Panc1 (cell line): Measurements from ENCODE around the gene SOX9. TPM values are rescaled to one million over a fixed set of nuclear protein-coding genes. Genes with fewer than 3 reads are reported as not detected.

Experiments used
- ATAC-seq: fragments of 200-7000 bp; cut with Tn5 transposase; 2 replicates; pipeline ENCODE4 v1.9.1; 2020; ENCODE audit warnings: mild to moderate bottlenecking, moderate library complexity
- BruUV-seq: library from RNA; stranded (reverse); fragments of 400-500 nt; replicated peaks from 2 replicates; lab custom pipeline; 2021; lab: Mats Ljungman, UMichigan
- CTCF ChIA-PET: fragments of 300-600 bp; sonication (Branson Sonifier 250); formaldehyde crosslinking; loops from one replicate; lab custom pipeline; 2022; ENCODE audit warnings: antibody characterized with exemption; lab: Charles Lee
- POLR2A ChIA-PET: fragments of 300-600 bp; sonication (Branson Sonifier 250); formaldehyde crosslinking; loops from one replicate; lab custom pipeline; 2022; ENCODE audit warnings: antibody characterized with exemption; lab: Charles Lee
- DNase-seq: peaks from one replicate; pipeline ENCODE4 v3.0.0-alpha.2; 2010; ENCODE audit warnings: low read depth, low spot score
- H3K27ac ChIP-seq: 2 replicates; pipeline ENCODE4 v1.5.1; 2011; ENCODE audit warnings: mild to moderate bottlenecking, low read length, inconsistent platforms
- H3K27me3 ChIP-seq: fragments of 200-500 bp; sonication (Bioruptor generic); 2 replicates; pipeline ENCODE4 v1.6.0; 2014; ENCODE audit warnings: low read length, inconsistent platforms; ENCODE audit not compliant: control insufficient read depth, insufficient read depth
- H3K36me3 ChIP-seq: fragments of 200-500 bp; sonication (Bioruptor generic); 2 replicates; pipeline ENCODE4 v1.5.1; 2014; ENCODE audit warnings: inconsistent platforms, mild to moderate bottlenecking, low read length, moderate library complexity; ENCODE audit not compliant: control insufficient read depth, insufficient read depth
- H3K4me1 ChIP-seq: 2 replicates; pipeline ENCODE4 v1.5.1; 2011; ENCODE audit warnings: inconsistent platforms, mild to moderate bottlenecking, low read length, moderate library complexity; ENCODE audit not compliant: control insufficient read depth, insufficient read depth
- H3K4me3 ChIP-seq, 2 experiments: 2 replicates each; pipeline ENCODE4 v1.5.1; 2011 to 2012; ENCODE audit warnings: low read depth in 2 of 2, low read length in 2 of 2, mild to moderate bottlenecking in 2 of 2, inconsistent platforms in 1 of 2, moderate library complexity in 1 of 2
- H3K9me3 ChIP-seq: fragments of 200-500 bp; sonication (Bioruptor generic); 2 replicates; pipeline ENCODE4 v1.5.1; 2014; ENCODE audit warnings: low read depth, mild to moderate bottlenecking, inconsistent platforms, low read length, moderate library complexity; ENCODE audit not compliant: control insufficient read depth, insufficient read depth
- POLR2AphosphoS5 ChIP-seq: IDR thresholded peaks from 2 replicates; pipeline ENCODE4 v1.6.1; 2012; ENCODE audit warnings: mild to moderate bottlenecking, low read depth, low read length, moderate library complexity
- SIN3A ChIP-seq: IDR thresholded peaks from 2 replicates; pipeline ENCODE4 v1.6.1; 2012; ENCODE audit warnings: low read depth, mild to moderate bottlenecking, low read length, moderate library complexity, borderline replicate concordance; ENCODE audit not compliant: insufficient read depth
- TCF7L2 ChIP-seq: IDR thresholded peaks from 2 replicates; pipeline ENCODE4 v1.6.1; 2011; ENCODE audit warnings: mild to moderate bottlenecking, low read depth, low read length, inconsistent platforms
- in situ Hi-C: cut with HindIII; loops from 2 replicates; pipeline ENCODE4 v1.10.0; 2016; ENCODE audit warnings: low sequenced_read_pairs, low pct_unique_long_range_greater_than_20kb
- intact Hi-C: fragments of 100-400 bp; cut with micrococcal nuclease; formaldehyde crosslinking; loops from one replicate; pipeline ENCODE4 v1.10.0; 2022; ENCODE audit not compliant: unreplicated experiment
- total RNA-seq: library from RNA; stranded (reverse); gene quantifications from one replicate; pipeline ENCODE4 v1.2.1, GENCODE V29; 2021; ENCODE audit not compliant: unreplicated experiment
- TF ChIP-seq, protein P1 (sequence below): fragments of 450-650 bp; IDR thresholded peaks from 2 replicates; pipeline ENCODE4 v1.5.1; 2017; ENCODE audit warnings: mild to moderate bottlenecking
- TF ChIP-seq, protein P2 (sequence below), 2 experiments: IDR thresholded peaks; 2 replicates each; pipeline ENCODE4 v1.6.1; 2011 to 2012; ENCODE audit warnings: low read depth in 2 of 2, control low read depth in 1 of 2, low read length in 1 of 2, mild to moderate bottlenecking in 1 of 2, moderate library complexity in 1 of 2; ENCODE audit not compliant: insufficient read depth in 1 of 2

Gene SOX9
- total RNA-seq, 1 experiment from 2014 or later, result 79.5 TPM

DNA sequence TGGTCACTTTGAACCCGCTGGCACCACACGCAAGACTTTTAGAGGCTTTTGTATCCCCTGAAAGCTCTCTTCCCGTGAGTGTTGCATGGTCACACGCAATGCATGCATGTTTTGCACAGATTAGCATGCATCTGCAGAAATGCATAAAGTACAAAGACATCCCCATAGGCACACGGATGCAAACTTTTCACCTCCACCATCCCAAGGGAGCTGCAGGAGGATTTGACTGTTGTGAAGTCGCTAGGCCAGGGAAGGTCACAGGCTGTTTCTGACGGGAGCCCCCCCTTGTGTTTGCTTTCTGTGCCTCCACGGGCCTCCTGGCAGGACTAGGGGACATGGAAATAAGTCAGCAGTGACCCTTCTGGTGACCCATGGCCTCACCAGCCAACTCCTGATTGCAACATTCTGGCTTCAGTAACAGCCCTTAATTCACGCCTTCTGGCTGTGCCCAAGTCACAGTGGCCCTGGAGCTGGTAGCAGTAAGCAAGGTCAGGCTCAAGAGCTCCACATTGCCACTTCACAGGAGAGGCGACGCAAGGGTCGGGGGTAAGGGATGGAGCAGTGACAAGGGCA lies 45.1 kb downstream of the SOX9 start:
- Histone ChIP-seq H3K4me1 (no peaks in the 10 kb centered on the region), H3K9me3 (no peaks in the 10 kb centered on the region), H3K27ac (no peak overlapping the region), H3K27me3 (no peaks in the 10 kb centered on the region), H3K36me3 (no peaks in the 10 kb centered on the region), H3K4me3 (no peak overlapping the region)
- intact Hi-C loops, result no loop called here
- ATAC-seq (0 out of 2 replicates have a peak, but pooled peaks have one; percentile 48), DNase-seq (no peak)
- in situ Hi-C loops, result no loop called here
- TF ChIP-seq, protein P1, sequence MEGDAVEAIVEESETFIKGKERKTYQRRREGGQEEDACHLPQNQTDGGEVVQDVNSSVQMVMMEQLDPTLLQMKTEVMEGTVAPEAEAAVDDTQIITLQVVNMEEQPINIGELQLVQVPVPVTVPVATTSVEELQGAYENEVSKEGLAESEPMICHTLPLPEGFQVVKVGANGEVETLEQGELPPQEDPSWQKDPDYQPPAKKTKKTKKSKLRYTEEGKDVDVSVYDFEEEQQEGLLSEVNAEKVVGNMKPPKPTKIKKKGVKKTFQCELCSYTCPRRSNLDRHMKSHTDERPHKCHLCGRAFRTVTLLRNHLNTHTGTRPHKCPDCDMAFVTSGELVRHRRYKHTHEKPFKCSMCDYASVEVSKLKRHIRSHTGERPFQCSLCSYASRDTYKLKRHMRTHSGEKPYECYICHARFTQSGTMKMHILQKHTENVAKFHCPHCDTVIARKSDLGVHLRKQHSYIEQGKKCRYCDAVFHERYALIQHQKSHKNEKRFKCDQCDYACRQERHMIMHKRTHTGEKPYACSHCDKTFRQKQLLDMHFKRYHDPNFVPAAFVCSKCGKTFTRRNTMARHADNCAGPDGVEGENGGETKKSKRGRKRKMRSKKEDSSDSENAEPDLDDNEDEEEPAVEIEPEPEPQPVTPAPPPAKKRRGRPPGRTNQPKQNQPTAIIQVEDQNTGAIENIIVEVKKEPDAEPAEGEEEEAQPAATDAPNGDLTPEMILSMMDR, result no peak
- no peak for TF ChIP-seq POLR2AphosphoS5
- TF ChIP-seq TCF7L2, result no peak
- TF ChIP-seq SIN3A, result no peak
- TF ChIP-seq, protein P2, sequence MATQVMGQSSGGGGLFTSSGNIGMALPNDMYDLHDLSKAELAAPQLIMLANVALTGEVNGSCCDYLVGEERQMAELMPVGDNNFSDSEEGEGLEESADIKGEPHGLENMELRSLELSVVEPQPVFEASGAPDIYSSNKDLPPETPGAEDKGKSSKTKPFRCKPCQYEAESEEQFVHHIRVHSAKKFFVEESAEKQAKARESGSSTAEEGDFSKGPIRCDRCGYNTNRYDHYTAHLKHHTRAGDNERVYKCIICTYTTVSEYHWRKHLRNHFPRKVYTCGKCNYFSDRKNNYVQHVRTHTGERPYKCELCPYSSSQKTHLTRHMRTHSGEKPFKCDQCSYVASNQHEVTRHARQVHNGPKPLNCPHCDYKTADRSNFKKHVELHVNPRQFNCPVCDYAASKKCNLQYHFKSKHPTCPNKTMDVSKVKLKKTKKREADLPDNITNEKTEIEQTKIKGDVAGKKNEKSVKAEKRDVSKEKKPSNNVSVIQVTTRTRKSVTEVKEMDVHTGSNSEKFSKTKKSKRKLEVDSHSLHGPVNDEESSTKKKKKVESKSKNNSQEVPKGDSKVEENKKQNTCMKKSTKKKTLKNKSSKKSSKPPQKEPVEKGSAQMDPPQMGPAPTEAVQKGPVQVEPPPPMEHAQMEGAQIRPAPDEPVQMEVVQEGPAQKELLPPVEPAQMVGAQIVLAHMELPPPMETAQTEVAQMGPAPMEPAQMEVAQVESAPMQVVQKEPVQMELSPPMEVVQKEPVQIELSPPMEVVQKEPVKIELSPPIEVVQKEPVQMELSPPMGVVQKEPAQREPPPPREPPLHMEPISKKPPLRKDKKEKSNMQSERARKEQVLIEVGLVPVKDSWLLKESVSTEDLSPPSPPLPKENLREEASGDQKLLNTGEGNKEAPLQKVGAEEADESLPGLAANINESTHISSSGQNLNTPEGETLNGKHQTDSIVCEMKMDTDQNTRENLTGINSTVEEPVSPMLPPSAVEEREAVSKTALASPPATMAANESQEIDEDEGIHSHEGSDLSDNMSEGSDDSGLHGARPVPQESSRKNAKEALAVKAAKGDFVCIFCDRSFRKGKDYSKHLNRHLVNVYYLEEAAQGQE (IDR thresholded peaks at IDR 0.05; ENCODE audit: insufficient read depth in 1 of 2, low read depth in 2 of 2, low read length in 1 of 2), result no peak
- BruUV-seq, result no TSS peak
- ChIA-PET POLR2A (no interaction called here), CTCF (no interaction called here)

DNA sequence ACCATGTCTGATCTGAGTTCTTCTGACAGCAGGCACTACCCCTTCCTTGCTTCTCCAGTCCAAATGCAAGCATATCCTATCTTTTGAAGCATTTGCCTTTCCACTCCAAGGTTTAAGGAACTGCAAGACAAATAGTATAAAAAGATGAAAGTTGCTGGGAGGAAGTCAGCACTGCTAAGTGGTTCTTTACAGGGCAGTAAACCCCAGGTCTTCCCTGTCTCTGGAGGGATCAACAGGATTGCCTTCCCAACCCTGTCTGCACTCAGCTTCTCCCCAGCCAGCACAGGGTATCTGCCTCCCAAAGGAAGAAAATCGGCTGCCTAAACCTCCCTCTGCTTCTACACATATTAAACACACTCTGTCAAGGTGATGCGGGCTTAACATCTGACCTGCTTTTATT lies 46.8 kb downstream of the SOX9 start:
- CTCF ChIA-PET, result no interaction called here
- no peaks in the 10 kb centered on the region for H3K9me3 ChIP-seq
- no peaks in the 10 kb centered on the region for H3K36me3 ChIP-seq
- no peak overlapping the region; the same call in 1 of the 2 replicates for H3K27ac ChIP-seq
- no peaks in the 10 kb centered on the region for H3K27me3 ChIP-seq
- peak; percentile 34; the same call in 1 of the 2 replicates for ATAC-seq
- intact Hi-C loops (no loop called here), in situ Hi-C loops (no loop called here)
- H3K4me3 ChIP-seq, result no peak overlapping the region
- DNase-seq, result no peak
- POLR2A ChIA-PET, result no interaction called here
- H3K4me1 ChIP-seq, result peaks cover 9% of the 10 kb centered on the region; the same call in 1 of the 2 replicates
- TF ChIP-seq POLR2AphosphoS5 (no peak), SIN3A (no peak), TCF7L2 (no peak)
- TF ChIP-seq, protein P2 (IDR thresholded peaks at IDR 0.05; ENCODE audit: insufficient read depth in 1 of 2, low read depth in 2 of 2, low read length in 1 of 2), result no peak
- TF ChIP-seq, protein P1, result no peak
- BruUV-seq, result no TSS peak
